ENCODE measurements around the gene PSMD11.

GRCh38 chr17:32484628-32485027 is 40.3 kb downstream of the PSMD11 start:
- TF ChIP-seq CTCF (conservative IDR thresholded peaks at IDR 0.05; ENCODE audit: low read depth, low read length) = no peak
- no peak for TF ChIP-seq EZH2phosphoT487 (IDR thresholded peaks at IDR 0.05; ENCODE audit: borderline replicate concordance, low read length)
- no peak for TF ChIP-seq EZH2 (IDR thresholded peaks at IDR 0.05; ENCODE audit: low read length, unreplicated experiment)

All from PC-3 (cell line).